Endothelial cell of umbilical vein (primary cell): ENCODE measurements around the gene PARVA. TPM values are rescaled to one million over a fixed set of nuclear protein-coding genes. Genes with fewer than 3 reads are reported as not detected.

Experiments used
- BruUV-seq: library from RNA; stranded (reverse); fragments of 400-500 nt; replicated peaks from 2 replicates; lab custom pipeline; 2021; lab: Mats Ljungman, UMichigan
- CTCF ChIA-PET: fragments of 300-600, 350-600 bp; sonication (Branson Sonifier 250); formaldehyde crosslinking; loops from one replicate; lab custom pipeline; 2021; ENCODE audit warnings: antibody characterized with exemption, inconsistent platforms; lab: Charles Lee
- POLR2A ChIA-PET: fragments of 300-600, 350-600 bp; sonication (Branson Sonifier 250); formaldehyde crosslinking; loops from one replicate; lab custom pipeline; 2021; ENCODE audit warnings: antibody characterized with exemption, inconsistent platforms; lab: Charles Lee
- DNase-seq: peaks from one replicate; pipeline ENCODE4 v3.0.0-alpha.2; 2011; ENCODE audit warnings: low read depth, low spot score
- FAIRE-seq: peaks from 2 replicates; lab custom pipeline; 2011; peaks lifted over from hg19 to GRCh38; lab: Jason Lieb, UNC
- H2AFZ ChIP-seq: 2 replicates; pipeline ENCODE4 v1.6.0; 2012; ENCODE audit warnings: low read depth, low read length, control low read depth, inconsistent platforms
- H3K27ac ChIP-seq: 2 replicates; pipeline ENCODE4 v1.5.1; 2011; ENCODE audit warnings: low read depth, mild to moderate bottlenecking, control low read depth, low read length, moderate library complexity; ENCODE audit not compliant: insufficient read depth
- H3K27me3 ChIP-seq, 2 experiments: 2 replicates each; pipeline versions ENCODE4 v1.6.0 to v1.6.1; 2011; ENCODE audit warnings: low read length in 2 of 2, mixed read lengths in 1 of 2; ENCODE audit not compliant: control insufficient read depth in 2 of 2, insufficient read depth in 2 of 2
- H3K36me3 ChIP-seq, 2 experiments: 2 replicates in 1 of 2; 3 replicates in 1 of 2; pipeline ENCODE4 v1.5.1; 2011; ENCODE audit warnings: low read length in 2 of 2, mild to moderate bottlenecking in 1 of 2, moderate library complexity in 1 of 2; ENCODE audit not compliant: control insufficient read depth in 2 of 2, insufficient read depth in 2 of 2; ENCODE audit errors: extremely low read depth in 1 of 2
- H3K4me1 ChIP-seq: 3 replicates; pipeline ENCODE4 v1.5.1; 2011; ENCODE audit warnings: mild to moderate bottlenecking, low read length; ENCODE audit not compliant: control insufficient read depth, insufficient read depth; ENCODE audit errors: extremely low read depth
- H3K4me2 ChIP-seq: 2 replicates; pipeline ENCODE4 v1.6.1; 2011; ENCODE audit warnings: low read length, control low read depth, mixed read lengths; ENCODE audit not compliant: insufficient read depth
- H3K4me3 ChIP-seq, 3 experiments: fragments of 200-600 bp in 1 of 3; sonication (generic), shearing (Covaris generic) in 1 of 3; replicated peaks in 1 of 3; 2 replicates each; pipeline ENCODE4 v1.5.1; 2011 to 2016; ENCODE audit warnings: control low read depth in 3 of 3, low read length in 3 of 3, mild to moderate bottlenecking in 2 of 3, inconsistent platforms in 1 of 3, low read depth in 1 of 3, moderate library complexity in 1 of 3; ENCODE audit not compliant: insufficient read depth in 1 of 3
- H3K79me2 ChIP-seq: 2 replicates; pipeline ENCODE4 v1.6.0; 2012; ENCODE audit warnings: low read length, inconsistent platforms; ENCODE audit not compliant: control insufficient read depth, insufficient read depth
- H3K9ac ChIP-seq: replicated peaks from 2 replicates; pipeline ENCODE3; 2011; ENCODE audit warnings: low read length, control low read depth; ENCODE audit not compliant: insufficient read depth; ENCODE audit errors: extremely low read depth
- H3K9me1 ChIP-seq: replicated peaks from 3 replicates; pipeline ENCODE4 v1.6.0; 2011; ENCODE audit warnings: mild to moderate bottlenecking, low read length; ENCODE audit not compliant: control insufficient read depth, insufficient read depth; ENCODE audit errors: extremely low read depth
- H3K9me3 ChIP-seq: replicated peaks from 2 replicates; pipeline ENCODE4 v1.5.1; 2012; ENCODE audit warnings: low read length, inconsistent platforms; ENCODE audit not compliant: control insufficient read depth, insufficient read depth
- H4K20me1 ChIP-seq: replicated peaks from 2 replicates; pipeline ENCODE3; 2011; ENCODE audit warnings: mild to moderate bottlenecking, low read length; ENCODE audit not compliant: control insufficient read depth, insufficient read depth; ENCODE audit errors: extremely low read depth
- EZH2 ChIP-seq: IDR thresholded peaks from 2 replicates; pipeline ENCODE4 v1.6.1; 2012; ENCODE audit warnings: borderline replicate concordance, low read depth, mild to moderate bottlenecking, moderate library complexity, low read length, inconsistent platforms; ENCODE audit not compliant: severe bottlenecking
- FOS ChIP-seq: IDR thresholded peaks from 2 replicates; pipeline ENCODE4 v1.6.1; 2011; ENCODE audit warnings: mild to moderate bottlenecking, low read length, moderate library complexity, borderline replicate concordance; ENCODE audit not compliant: insufficient read depth
- GATA2 ChIP-seq: IDR thresholded peaks from 2 replicates; pipeline ENCODE4 v1.7.0; 2011; ENCODE audit warnings: low read depth, mild to moderate bottlenecking, moderate library complexity, mixed read lengths, low read length; ENCODE audit not compliant: insufficient read length, insufficient read depth
- JUN ChIP-seq: IDR thresholded peaks from 2 replicates; pipeline ENCODE4 v1.6.1; 2011; ENCODE audit warnings: borderline replicate concordance, low read depth; ENCODE audit not compliant: insufficient read length, insufficient read depth
- MYC ChIP-seq: IDR thresholded peaks from one replicate; pipeline ENCODE4 v1.6.1; 2011; ENCODE audit warnings: mild to moderate bottlenecking, low read depth, low read length
- POLR2A ChIP-seq: IDR thresholded peaks from 2 replicates; pipeline ENCODE4 v1.6.1; 2012; ENCODE audit warnings: low read depth, mild to moderate bottlenecking, control low read depth, low read length
- POLR2AphosphoS5 ChIP-seq: IDR thresholded peaks from 2 replicates; pipeline ENCODE4 v1.6.1; 2012; ENCODE audit warnings: low read depth, mild to moderate bottlenecking, control low read depth, low read length, moderate library complexity; ENCODE audit not compliant: insufficient read depth
- dilution Hi-C: fragments of 300-500 bp; cut with MboI; formaldehyde crosslinking; loops from one replicate; pipeline ENCODE4 v1.15.0; 2019; ENCODE audit warnings: low sequenced_read_pairs; ENCODE audit not compliant: extremely low pct_ligation_motif_present
- intact Hi-C: fragments of 100-400 bp; cut with micrococcal nuclease; formaldehyde crosslinking; loops from one replicate; pipeline ENCODE4 v1.10.0; 2022
- polyA plus RNA-seq, 4 experiments: library from polyadenylated mRNA; depleted of rRNA in 3 of 4; stranded (reverse) in 3 of 4; unstranded in 1 of 4; fragments of >200 nt; gene quantifications; 2 replicates each; pipeline versions ENCODE4 v1.2.1 to v1.2.3, GENCODE V29; 2011 to 2012; ENCODE audit warnings: missing spikeins in 1 of 4
- total RNA-seq: library from RNA; stranded (reverse); gene quantifications from 2 replicates; pipeline ENCODE4 v1.2.3, GENCODE V29; 2021
- TF ChIP-seq, protein P1 (sequence below): IDR thresholded peaks from 2 replicates; pipeline ENCODE4 v1.6.1; 2011; ENCODE audit not compliant: insufficient read depth, insufficient read length
- TF ChIP-seq, protein P2 (sequence below), 2 donors: IDR thresholded peaks; 1 replicate in 1 of 2; 2 replicates in 1 of 2; pipeline ENCODE4 v1.5.1; 2011; ENCODE audit warnings: low read length in 2 of 2, mild to moderate bottlenecking in 2 of 2, moderate library complexity in 2 of 2, control low read depth in 1 of 2, inconsistent platforms in 1 of 2, low read depth in 1 of 2; ENCODE audit not compliant: insufficient read depth in 1 of 2; ENCODE audit errors: extremely low read depth in 1 of 2

Gene PARVA
- total and polyA plus RNA-seq, 2 donors (not counting 3 experiments of a cell fraction or from before 2014, with no cell fraction given), result 40.6 to 104 TPM

DNA sequence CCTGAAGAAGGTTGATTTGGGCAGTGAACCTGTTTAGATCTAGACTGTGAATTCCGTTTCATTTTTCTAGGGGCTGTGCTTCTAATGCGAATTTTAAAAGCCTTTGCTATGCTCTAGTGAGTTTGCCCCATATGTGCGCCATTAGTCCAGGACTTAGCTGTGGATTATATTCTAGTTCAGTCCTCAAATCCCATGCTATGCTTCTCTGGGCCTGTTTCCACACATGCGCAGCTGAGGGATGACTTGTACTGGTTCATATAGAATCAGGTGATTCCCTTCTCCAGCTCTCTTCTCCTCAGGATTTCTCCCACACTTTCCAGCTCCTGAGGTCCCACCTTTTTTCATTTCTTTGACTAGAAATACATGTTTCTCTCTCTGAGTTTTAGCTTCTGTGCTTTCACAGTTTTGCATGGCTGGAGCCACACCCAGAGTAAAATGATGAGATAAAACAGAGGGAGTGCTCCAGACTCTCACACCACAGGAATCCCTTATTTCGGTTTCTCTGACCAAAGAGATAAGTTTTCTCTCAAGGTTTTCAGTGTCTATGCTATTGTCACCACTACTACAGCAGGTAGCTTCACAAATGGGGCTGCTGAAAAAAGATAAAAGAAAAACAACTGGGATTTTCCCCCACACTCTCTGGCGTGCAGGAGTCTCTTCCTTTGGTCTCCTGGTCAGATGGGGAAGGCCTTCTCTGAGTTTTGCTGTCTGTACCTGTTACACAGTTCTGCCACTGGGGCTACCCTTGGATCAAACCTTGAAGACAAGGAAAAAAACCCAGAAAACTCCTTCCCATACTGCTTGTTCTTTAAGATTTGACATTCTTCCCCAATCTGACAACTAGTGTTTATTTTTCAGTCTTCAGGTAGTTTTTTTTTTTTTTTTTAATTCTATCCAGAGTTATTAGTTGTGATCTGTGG lies 200.6 kb downstream of the PARVA start:
- Histone ChIP-seq H3K27ac (no peak overlapping the region), H3K4me1 (no peaks in the 10 kb centered on the region), H4K20me1 (no peaks in the 10 kb centered on the region), H3K4me3 (no peak overlapping the region), H3K9me1 (no peaks in the 10 kb centered on the region), H2AFZ (no peak overlapping the region), H3K79me2 (no peaks in the 10 kb centered on the region), H3K4me2 (no peak overlapping the region), H3K27me3 (peaks cover 12 to 24% of the 10 kb centered on the region in 2 experiments), H3K9ac (no peak overlapping the region), H3K36me3 (no peaks in the 10 kb centered on the region), H3K9me3 (no peaks in the 10 kb centered on the region)
- dilution Hi-C loops (no loop called here), intact Hi-C loops (no loop called here)
- TF ChIP-seq MYC (no peak), POLR2A (no peak), GATA2 (no peak), FOS (no peak), EZH2 (no peak), JUN (no peak), POLR2AphosphoS5 (no peak)
- TF ChIP-seq, protein P1, sequence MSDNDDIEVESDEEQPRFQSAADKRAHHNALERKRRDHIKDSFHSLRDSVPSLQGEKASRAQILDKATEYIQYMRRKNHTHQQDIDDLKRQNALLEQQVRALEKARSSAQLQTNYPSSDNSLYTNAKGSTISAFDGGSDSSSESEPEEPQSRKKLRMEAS, result no peak
- TF ChIP-seq, protein P2, sequence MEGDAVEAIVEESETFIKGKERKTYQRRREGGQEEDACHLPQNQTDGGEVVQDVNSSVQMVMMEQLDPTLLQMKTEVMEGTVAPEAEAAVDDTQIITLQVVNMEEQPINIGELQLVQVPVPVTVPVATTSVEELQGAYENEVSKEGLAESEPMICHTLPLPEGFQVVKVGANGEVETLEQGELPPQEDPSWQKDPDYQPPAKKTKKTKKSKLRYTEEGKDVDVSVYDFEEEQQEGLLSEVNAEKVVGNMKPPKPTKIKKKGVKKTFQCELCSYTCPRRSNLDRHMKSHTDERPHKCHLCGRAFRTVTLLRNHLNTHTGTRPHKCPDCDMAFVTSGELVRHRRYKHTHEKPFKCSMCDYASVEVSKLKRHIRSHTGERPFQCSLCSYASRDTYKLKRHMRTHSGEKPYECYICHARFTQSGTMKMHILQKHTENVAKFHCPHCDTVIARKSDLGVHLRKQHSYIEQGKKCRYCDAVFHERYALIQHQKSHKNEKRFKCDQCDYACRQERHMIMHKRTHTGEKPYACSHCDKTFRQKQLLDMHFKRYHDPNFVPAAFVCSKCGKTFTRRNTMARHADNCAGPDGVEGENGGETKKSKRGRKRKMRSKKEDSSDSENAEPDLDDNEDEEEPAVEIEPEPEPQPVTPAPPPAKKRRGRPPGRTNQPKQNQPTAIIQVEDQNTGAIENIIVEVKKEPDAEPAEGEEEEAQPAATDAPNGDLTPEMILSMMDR (IDR thresholded peaks at IDR 0.05; ENCODE audit: extremely low read depth in 1 of 2, insufficient read depth in 1 of 2, low read depth in 1 of 2, low read length in 2 of 2), result no peak
- FAIRE-seq (no peak), DNase-seq (no peak)
- CTCF ChIA-PET, result interaction anchor here (0.5 to 2.7 kb wide), 4 partner anchors 10 to 65 kb away, joined by 3 to 8 read pairs (median 3); no protein-coding TSS in a partner anchor
- POLR2A ChIA-PET, result interaction anchor here (0.6 kb wide), 1 partner anchor 262 kb away, joined by 5 read pairs; no protein-coding TSS in a partner anchor
- no TSS peak for BruUV-seq
